OCI-LY7 (cell line): ENCODE data around the gene ACIN1. TPM values are rescaled to one million over a fixed set of nuclear protein-coding genes. Genes with fewer than 3 reads are reported as not detected.

Source experiments
- BruUV-seq: library from RNA; stranded (reverse); fragments of 400-500 nt; replicated peaks from 2 replicates; lab custom pipeline; 2021; lab: Mats Ljungman, UMichigan
- CTCF ChIA-PET: fragments of 300-600 bp; sonication (Branson Sonifier 250); formaldehyde crosslinking; loops from one replicate; lab custom pipeline; 2022; ENCODE audit warnings: antibody characterized with exemption; ENCODE audit not compliant: unreplicated experiment; lab: Charles Lee
- POLR2A ChIA-PET: fragments of 300-600 bp; sonication (Branson Sonifier 250); formaldehyde crosslinking; loops from one replicate; lab custom pipeline; 2022; ENCODE audit warnings: antibody characterized with exemption; lab: Charles Lee
- DNase-seq: peaks from one replicate; pipeline ENCODE4 v3.0.0-alpha.2; 2015; ENCODE audit warnings: low spot score
- H2AFZ ChIP-seq: fragments of 200-600 bp; sonication (generic), shearing (Covaris generic); 2 replicates; pipeline ENCODE4 v1.6.1; 2014; ENCODE audit warnings: mild to moderate bottlenecking, antibody characterized with exemption, low read length, moderate library complexity
- H3K27ac ChIP-seq: fragments of 200-600 bp; sonication (generic); 2 replicates; pipeline ENCODE4 v1.5.1; 2014; ENCODE audit warnings: mixed run types, low read depth, mild to moderate bottlenecking, moderate library complexity, low read length, inconsistent platforms; ENCODE audit not compliant: poor library complexity, severe bottlenecking
- H3K36me3 ChIP-seq: fragments of 200-600 bp; sonication (generic); 2 replicates; pipeline ENCODE4 v1.6.1; 2014; ENCODE audit warnings: mild to moderate bottlenecking, antibody characterized with exemption, low read length, moderate library complexity, mixed read lengths; ENCODE audit not compliant: insufficient read depth
- H3K4me1 ChIP-seq: fragments of 200-600 bp; sonication (generic); 2 replicates; pipeline ENCODE4 v1.5.1; 2014; ENCODE audit warnings: mild to moderate bottlenecking, low read length; ENCODE audit not compliant: insufficient read depth, poor library complexity, severe bottlenecking
- H3K4me2 ChIP-seq: fragments of 200-600 bp; sonication (generic); 2 replicates; pipeline ENCODE4 v1.6.1; 2014; ENCODE audit warnings: mild to moderate bottlenecking, low read length
- H3K4me3 ChIP-seq: fragments of 200-600 bp; sonication (generic); 2 replicates; pipeline ENCODE4 v1.5.1; 2014; ENCODE audit warnings: mild to moderate bottlenecking, low read depth, low read length; ENCODE audit not compliant: poor library complexity, severe bottlenecking
- H3K79me2 ChIP-seq: fragments of 200-600 bp; sonication (generic); 2 replicates; pipeline ENCODE4 v1.6.1; 2016; ENCODE audit warnings: low read depth, mild to moderate bottlenecking, low read length, moderate library complexity, mixed read lengths; ENCODE audit not compliant: insufficient read depth
- H3K9me2 ChIP-seq: fragments of 200-600 bp; sonication (generic); 2 replicates; pipeline ENCODE4 v1.6.1; 2016; ENCODE audit warnings: mild to moderate bottlenecking, low read length, mixed read lengths; ENCODE audit not compliant: insufficient read depth
- H3K9me3 ChIP-seq: fragments of 200-600 bp; sonication (generic); 2 replicates; pipeline ENCODE4 v1.6.1; 2014; ENCODE audit warnings: mild to moderate bottlenecking, mixed run types, low read length, mixed read lengths
- H4K20me1 ChIP-seq: fragments of 200-600 bp; sonication (generic); 2 replicates; pipeline ENCODE4 v1.6.1; 2014; ENCODE audit warnings: mild to moderate bottlenecking, antibody characterized with exemption, low read length, moderate library complexity, mixed read lengths; ENCODE audit not compliant: insufficient read depth
- EZH2phosphoT487 ChIP-seq: fragments of 200-600 bp; sonication (generic); IDR thresholded peaks from 2 replicates; pipeline ENCODE4 v1.6.1; 2018; ENCODE audit warnings: low read depth, borderline replicate concordance, mild to moderate bottlenecking, mixed run types, antibody characterized with exemption, low read length, moderate library complexity, mixed read lengths
- intact Hi-C: fragments of 100-400 bp; cut with micrococcal nuclease; formaldehyde crosslinking; loops from one replicate; pipeline ENCODE4 v1.10.0; 2022; ENCODE audit not compliant: unreplicated experiment
- total RNA-seq, 2 experiments: library from RNA; depleted of rRNA in 1 of 2; stranded (reverse); fragments of >200 nt in 1 of 2; shearing (Covaris generic) in 1 of 2; gene quantifications; 2 replicates each; pipeline ENCODE4 v1.2.3, GENCODE V29; 2014 to 2022
- TF ChIP-seq, protein P1 (sequence below): fragments of 200-600 bp; sonication (generic); conservative IDR thresholded peaks from 2 replicates; pipeline ENCODE4 v1.5.1; 2014; ENCODE audit warnings: mild to moderate bottlenecking, antibody characterized with exemption, low read length, moderate library complexity, mixed read lengths

ACIN1 gene
- total RNA-seq, 2 experiments from 2014 or later, result 107 to 206 TPM

DNA sequence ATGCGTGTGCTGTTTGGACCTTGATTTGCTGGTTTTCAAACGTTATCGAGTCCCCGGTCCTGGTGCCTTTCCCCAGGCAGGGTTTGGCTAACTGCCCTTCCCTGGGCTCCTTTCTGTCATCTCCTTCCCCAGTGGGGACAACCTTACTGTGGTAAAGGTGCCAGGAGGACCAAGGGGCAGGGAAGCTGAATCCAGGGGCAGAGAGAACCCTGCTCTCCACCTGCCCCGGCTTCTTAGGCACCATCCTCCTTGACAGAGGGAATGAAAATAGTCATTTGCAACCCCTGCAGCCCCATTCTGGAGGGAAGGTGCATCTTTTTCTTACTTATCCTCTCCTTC, 19.2 kb upstream of the ACIN1 start:
- Histone ChIP-seq H3K9me2 (no peaks in the 10 kb centered on the region), H2AFZ (no peak overlapping the region), H3K79me2 (no peaks in the 10 kb centered on the region), H3K9me3 (no peaks in the 10 kb centered on the region), H3K4me3 (no peak overlapping the region), H3K4me1 (peaks cover 7% of the 10 kb centered on the region), H3K27ac (no peak overlapping the region), H3K36me3 (no peaks in the 10 kb centered on the region), H3K4me2 (no peak overlapping the region), H4K20me1 (no peaks in the 10 kb centered on the region)
- intact Hi-C loops, result no loop called here
- TF ChIP-seq, protein P1, sequence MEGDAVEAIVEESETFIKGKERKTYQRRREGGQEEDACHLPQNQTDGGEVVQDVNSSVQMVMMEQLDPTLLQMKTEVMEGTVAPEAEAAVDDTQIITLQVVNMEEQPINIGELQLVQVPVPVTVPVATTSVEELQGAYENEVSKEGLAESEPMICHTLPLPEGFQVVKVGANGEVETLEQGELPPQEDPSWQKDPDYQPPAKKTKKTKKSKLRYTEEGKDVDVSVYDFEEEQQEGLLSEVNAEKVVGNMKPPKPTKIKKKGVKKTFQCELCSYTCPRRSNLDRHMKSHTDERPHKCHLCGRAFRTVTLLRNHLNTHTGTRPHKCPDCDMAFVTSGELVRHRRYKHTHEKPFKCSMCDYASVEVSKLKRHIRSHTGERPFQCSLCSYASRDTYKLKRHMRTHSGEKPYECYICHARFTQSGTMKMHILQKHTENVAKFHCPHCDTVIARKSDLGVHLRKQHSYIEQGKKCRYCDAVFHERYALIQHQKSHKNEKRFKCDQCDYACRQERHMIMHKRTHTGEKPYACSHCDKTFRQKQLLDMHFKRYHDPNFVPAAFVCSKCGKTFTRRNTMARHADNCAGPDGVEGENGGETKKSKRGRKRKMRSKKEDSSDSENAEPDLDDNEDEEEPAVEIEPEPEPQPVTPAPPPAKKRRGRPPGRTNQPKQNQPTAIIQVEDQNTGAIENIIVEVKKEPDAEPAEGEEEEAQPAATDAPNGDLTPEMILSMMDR, result no peak
- TF ChIP-seq EZH2phosphoT487, result no peak
- ChIA-PET POLR2A (no interaction called here), CTCF (no interaction called here)
- BruUV-seq, result no TSS peak
- DNase-seq, result no peak

DNA sequence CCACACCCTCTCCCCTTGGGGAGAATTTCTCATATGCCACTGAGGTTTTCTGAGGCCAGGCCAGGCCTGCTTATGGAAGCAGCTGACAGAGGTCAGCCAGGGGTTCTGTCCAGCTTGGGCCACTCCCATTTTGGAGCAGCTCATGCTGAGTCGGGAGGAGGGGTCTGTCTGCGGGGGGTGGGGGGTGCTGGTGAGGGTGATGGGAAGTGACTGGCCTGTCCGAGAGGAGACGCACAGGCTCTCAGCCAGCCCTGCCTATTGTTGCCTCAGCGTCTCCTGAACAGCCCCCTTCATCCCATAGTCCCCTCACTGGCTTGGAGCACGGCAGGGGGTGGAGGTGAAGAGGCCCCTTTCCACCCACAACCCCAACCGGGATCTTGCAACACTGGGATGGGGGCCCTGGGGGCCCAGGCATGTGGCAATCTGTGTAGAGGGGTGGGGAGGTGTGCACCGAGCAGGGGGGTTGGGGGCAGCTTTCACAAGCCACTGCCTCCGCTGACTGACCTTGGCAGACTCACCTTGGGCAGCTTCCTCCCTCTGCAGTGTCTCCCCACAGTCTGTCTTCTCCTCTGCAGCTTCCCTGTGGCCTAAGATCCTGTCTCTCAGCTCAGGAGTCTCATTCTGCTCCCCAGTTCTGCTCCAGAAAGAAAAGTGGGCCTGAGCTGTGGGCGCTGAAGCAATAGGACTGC, 18.6 kb upstream of the ACIN1 start:
- Histone ChIP-seq H3K9me2 (no peaks in the 10 kb centered on the region), H3K79me2 (no peaks in the 10 kb centered on the region), H3K9me3 (no peaks in the 10 kb centered on the region), H3K4me2 (no peak overlapping the region), H3K36me3 (no peaks in the 10 kb centered on the region), H3K4me3 (no peak overlapping the region), H2AFZ (no peak overlapping the region), H3K4me1 (peaks cover 2% of the 10 kb centered on the region), H3K27ac (no peak overlapping the region), H4K20me1 (no peaks in the 10 kb centered on the region)
- BruUV-seq, result no TSS peak
- DNase-seq, result no peak
- TF ChIP-seq, protein P1, result no peak
- TF ChIP-seq EZH2phosphoT487, result no peak
- ChIA-PET POLR2A (no interaction called here), CTCF (interaction anchor here (0.6 to 0.7 kb wide), 2 partner anchors 8 to 387 kb away, joined by 3 to 4 read pairs; no protein-coding TSS in a partner anchor)
- intact Hi-C loops, result no loop called here
